GM21367 (cell line): ENCODE data around the gene NAA10.
A peak's percentile ranks its signal among the peaks of the same experiment; 100 is the strongest.

Experiments
- ATAC-seq: cut with Tn5 transposase; IDR thresholded peaks from one replicate; pipeline ENCODE4 v1.9.1; 2021; ENCODE audit not compliant: unreplicated experiment

Gene NAA10

GRCh38 chrX:153929576-153929975, 5.3 kb downstream of the NAA10 start:
- ATAC-seq = no peak

GRCh38 chrX:153928846-153929245, 6.0 kb downstream of the NAA10 start:
- no peak for ATAC-seq

- peak; percentile 66 for ATAC-seq
These were observed 6.7 kb downstream of the NAA10 start for GRCh38 chrX:153927922-153928760.

- no peak for ATAC-seq
These were observed 7.2 kb downstream of the NAA10 start for GRCh38 chrX:153927672-153927921.

GRCh38 chrX:153926858-153927671, 7.8 kb downstream of the NAA10 start:
- peak; percentile 34 for ATAC-seq

GRCh38 chrX:153926552-153926857, 8.3 kb downstream of the NAA10 start:
- ATAC-seq = no peak

GRCh38 chrX:153925739-153926551, 8.9 kb downstream of the NAA10 start, which contains the start of gene ARHGAP4:
TSS of gene ARHGAP4 (minus strand) at chrX:153926264. CDS start at chrX:153926202, 62 bp downstream.
- ATAC-seq = no peak

GRCh38 chrX:153925387-153925738, 9.5 kb downstream of the NAA10 start:
- ATAC-seq = no peak

GRCh38 chrX:153924149-153924861, 10.5 kb downstream of the NAA10 start:
- no peak for ATAC-seq

GRCh38 chrX:153922932-153923857, 11.6 kb downstream of the NAA10 start:
- ATAC-seq = no peak

GRCh38 chrX:153921511-153922446, 13.1 kb downstream of the NAA10 start:
- ATAC-seq = no peak

- no peak for ATAC-seq
These were observed 13.8 kb downstream of the NAA10 start for GRCh38 chrX:153921070-153921469.

GRCh38 chrX:153920546-153920945, 14.3 kb downstream of the NAA10 start:
- no peak for ATAC-seq

- ATAC-seq = no peak
These were observed 15.6 kb downstream of the NAA10 start for GRCh38 chrX:153919281-153919680.

- no peak for ATAC-seq
These were observed 17.0 kb downstream of the NAA10 start for GRCh38 chrX:153917869-153918268.

GRCh38 chrX:153913701-153914100, 21.1 kb downstream of the NAA10 start:
- ATAC-seq = no peak

- ATAC-seq = no peak
These were observed 21.6 kb downstream of the NAA10 start for GRCh38 chrX:153913211-153913610.

- ATAC-seq = no peak
These were observed 23.0 kb downstream of the NAA10 start for GRCh38 chrX:153911798-153912197.

- no peak for ATAC-seq
These were observed 24.4 kb downstream of the NAA10 start for GRCh38 chrX:153910446-153910845.
